Measurements from ENCODE around the gene GALNT2. TPM values are rescaled to one million over a fixed set of nuclear protein-coding genes. Genes with fewer than 3 reads are reported as not detected.

GALNT2 gene
- total and polyA plus RNA-seq, 2 donors: 28.7 to 55.0 TPM

DNA sequence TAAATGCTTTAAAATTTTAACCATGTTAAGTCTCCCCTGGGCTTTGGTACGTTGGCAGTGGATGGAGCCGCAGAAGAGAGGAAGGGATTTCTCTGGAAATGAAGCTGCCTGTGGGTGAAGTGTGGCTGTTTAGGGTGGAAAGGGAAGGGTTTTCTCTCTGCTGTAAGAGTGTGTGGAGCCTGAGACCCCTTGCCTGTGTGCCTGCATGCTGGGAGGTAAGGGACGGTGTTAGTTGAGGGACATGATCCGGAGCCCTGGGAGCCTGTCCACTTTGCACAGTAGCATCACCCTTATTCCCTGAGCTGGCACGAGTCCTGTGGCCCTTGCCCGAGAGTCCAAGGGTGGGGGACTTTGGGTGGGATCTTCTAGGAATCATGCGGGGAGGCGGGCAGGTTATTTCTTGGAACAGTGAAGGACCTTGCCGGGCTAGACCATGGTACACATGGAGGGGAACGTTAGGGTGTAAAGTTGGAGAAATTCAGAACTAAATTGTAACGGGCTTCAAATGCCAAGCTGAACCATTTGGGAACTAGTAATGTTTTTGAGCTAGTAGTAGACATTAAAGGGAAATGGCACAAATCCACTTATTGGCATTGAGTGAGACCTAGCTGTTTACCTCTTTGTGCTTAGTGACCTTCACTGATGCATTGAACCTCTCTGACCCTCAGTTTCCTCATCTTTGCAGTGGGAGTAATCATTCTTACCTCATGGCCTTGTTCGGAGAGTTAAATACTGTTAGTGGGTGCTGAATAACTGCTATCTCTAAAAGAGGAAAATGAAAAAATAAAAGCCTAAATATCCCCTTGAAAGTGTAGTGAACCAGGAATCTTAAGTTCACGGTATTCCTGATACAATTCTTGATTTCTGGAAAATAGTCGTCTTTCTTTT, 3.5 kb downstream of the GALNT2 start:
- H3K36me3 ChIP-seq (ENCODE audit: insufficient read depth): no peaks in the 10 kb centered on the region
- H3K4me3 ChIP-seq (ENCODE audit: low read depth, low read length): no peak overlapping the region
- 95% methylated on average over 14 of the region's 14 CpGs for WGBS
- H3K27ac ChIP-seq (ENCODE audit: low read depth): no peak overlapping the region
- H3K4me1 ChIP-seq (ENCODE audit: insufficient read depth): no peaks in the 10 kb centered on the region
- DNase-seq (ENCODE audit: extremely low spot score): no peak

DNA sequence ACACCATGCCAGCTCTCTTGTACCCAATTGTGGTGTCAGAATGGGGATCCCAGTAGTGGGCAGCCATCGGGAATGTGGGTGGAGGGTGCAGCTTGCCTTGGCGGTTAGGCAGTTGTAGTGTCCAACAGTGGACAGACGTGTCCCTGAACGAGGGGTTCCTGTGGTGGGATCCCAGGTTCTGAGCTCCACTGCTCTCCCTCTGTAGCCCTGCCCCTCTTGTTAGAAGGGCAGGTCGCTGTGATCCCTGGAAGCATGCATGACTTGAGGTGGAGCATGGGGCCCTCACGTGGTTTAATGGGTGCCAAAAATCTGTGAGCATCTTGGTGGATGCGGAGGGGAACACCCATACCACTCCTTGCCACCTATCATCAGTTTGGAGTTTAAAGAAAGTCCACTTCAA, 4.3 kb downstream of the GALNT2 start:
- Histone ChIP-seq H3K4me1 (ENCODE audit: insufficient read depth) (no peaks in the 10 kb centered on the region), H3K36me3 (ENCODE audit: insufficient read depth) (no peaks in the 10 kb centered on the region), H3K4me3 (ENCODE audit: low read depth, low read length) (no peak overlapping the region), H3K27ac (ENCODE audit: low read depth) (no peak overlapping the region)
- no peak for DNase-seq (ENCODE audit: extremely low spot score)
- 85% methylated on average over 7 of the region's 7 CpGs for WGBS

DNA sequence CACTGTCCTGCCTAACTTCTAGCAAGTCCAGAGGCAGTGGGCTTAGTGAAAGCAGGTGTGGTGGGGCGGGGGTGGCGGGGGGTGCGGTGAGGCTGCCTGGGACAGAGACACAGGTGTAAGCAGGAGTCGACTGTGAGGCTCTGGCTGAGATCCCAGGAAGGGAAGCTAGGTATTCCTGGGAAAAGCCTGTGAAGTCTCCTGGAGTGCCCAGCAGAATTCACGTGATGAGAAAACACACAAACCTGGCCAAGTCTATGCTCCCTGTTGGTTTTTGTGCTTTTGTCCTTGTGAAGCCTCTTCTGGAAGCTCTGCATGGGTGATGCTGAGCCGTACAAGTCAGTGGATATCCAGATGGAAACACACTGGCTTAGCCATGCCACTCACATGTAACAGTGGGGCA, 5.3 kb downstream of the GALNT2 start:
- Histone ChIP-seq H3K4me1 (ENCODE audit: insufficient read depth) (no peaks in the 10 kb centered on the region), H3K4me3 (ENCODE audit: low read depth, low read length) (no peak overlapping the region), H3K36me3 (ENCODE audit: insufficient read depth) (no peaks in the 10 kb centered on the region), H3K27ac (ENCODE audit: low read depth) (no peak overlapping the region)
- DNase-seq (ENCODE audit: extremely low spot score): no peak
- WGBS: 81% methylated on average over 6 of the region's 6 CpGs

DNA sequence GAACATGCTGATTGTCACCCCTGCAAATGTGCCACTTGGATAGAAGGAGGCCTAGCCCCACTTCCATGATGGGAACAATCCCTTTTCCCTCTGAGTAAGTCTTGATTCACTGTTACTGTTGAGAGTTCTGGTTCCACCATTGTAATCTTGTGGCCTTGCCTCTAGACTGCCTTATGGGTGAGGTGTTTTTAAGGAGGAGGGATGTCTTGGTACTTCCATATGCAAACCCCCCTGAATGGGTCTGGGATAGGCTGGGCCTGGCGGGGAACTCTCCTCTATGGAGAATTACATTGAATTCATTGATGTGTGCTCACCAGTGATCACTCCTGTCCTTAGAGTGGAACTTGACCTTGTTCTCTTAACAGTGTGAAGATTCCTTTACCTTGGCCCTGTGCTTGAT, 5.8 kb downstream of the GALNT2 start:
- WGBS: 100% methylated on average over 1 of the region's 1 CpG

DNA sequence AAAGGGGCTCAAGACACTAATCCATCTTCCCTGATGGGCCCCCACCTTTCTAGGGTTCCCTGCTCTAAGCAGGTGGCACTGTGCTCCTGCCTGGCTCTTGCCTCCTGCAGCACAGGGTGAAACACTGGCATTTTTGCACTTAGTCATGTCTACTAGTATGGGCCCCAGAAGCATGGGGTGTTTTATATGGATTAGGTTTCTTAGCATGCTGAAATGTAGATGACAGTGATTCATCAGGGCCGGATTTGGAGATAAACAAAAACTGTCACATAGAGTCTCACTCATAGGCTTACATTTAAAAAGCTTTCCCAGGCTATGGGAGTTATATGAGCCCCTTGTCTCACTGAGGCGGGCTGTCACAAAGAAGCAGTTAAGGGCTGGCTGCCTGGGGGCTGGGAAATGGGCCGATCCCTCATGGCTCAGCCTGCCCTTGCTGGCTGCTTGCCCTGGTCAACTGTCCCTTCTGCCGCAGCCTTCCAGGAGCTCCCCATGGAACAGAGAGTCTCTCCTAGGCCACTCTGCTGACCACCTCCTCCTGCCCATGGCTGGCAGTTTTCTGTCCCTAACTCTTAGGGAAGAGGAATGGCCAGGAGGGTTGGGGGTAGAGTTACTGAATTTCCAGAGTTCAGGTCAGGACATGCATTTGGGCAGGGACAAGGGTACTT, 6.5 kb downstream of the GALNT2 start:
- H3K4me3 ChIP-seq (ENCODE audit: low read depth, low read length): no peak overlapping the region
- no peak overlapping the region for H3K27ac ChIP-seq (ENCODE audit: low read depth)
- no peaks in the 10 kb centered on the region for H3K4me1 ChIP-seq (ENCODE audit: insufficient read depth)
- no peak for DNase-seq (ENCODE audit: extremely low spot score)
- H3K36me3 ChIP-seq (ENCODE audit: insufficient read depth): no peaks in the 10 kb centered on the region
- 68% methylated on average over 4 of the region's 4 CpGs for WGBS

More for the DNA sequence above, 5.8 kb downstream of the GALNT2 start:
- Histone ChIP-seq H3K4me1 (ENCODE audit: insufficient read depth) (no peaks in the 10 kb centered on the region), H3K4me3 (ENCODE audit: low read depth, low read length) (no peak overlapping the region), H3K36me3 (ENCODE audit: insufficient read depth) (no peaks in the 10 kb centered on the region), H3K27ac (ENCODE audit: low read depth) (no peak overlapping the region)
- DNase-seq (ENCODE audit: extremely low spot score): no peak

DNA sequence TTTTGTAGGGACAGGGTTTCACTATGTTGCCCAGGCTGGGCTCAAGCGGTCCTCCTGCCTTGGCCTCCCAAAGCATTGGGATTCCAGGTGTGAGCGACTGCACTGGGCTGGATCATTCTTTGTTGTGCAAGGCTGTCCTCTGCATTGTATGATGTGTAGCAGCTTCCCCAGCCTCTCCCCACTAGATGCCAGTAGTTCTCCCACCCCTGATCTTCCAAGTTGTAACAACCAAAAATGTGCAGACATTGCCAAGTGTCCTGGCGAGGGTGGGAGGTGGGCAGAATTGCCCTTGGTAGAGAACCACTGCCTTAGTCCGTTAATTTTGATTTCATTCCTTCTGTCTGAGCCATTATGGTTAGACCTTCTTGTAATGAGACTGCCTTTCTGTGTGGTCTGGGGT, 7.2 kb downstream of the GALNT2 start:
- no peak for DNase-seq (ENCODE audit: extremely low spot score)
- H3K27ac ChIP-seq (ENCODE audit: low read depth): no peak overlapping the region
- WGBS: 89% methylated on average over 4 of the region's 4 CpGs
- no peaks in the 10 kb centered on the region for H3K4me1 ChIP-seq (ENCODE audit: insufficient read depth)
- no peaks in the 10 kb centered on the region for H3K36me3 ChIP-seq (ENCODE audit: insufficient read depth)
- no peak overlapping the region for H3K4me3 ChIP-seq (ENCODE audit: low read depth, low read length)

DNA sequence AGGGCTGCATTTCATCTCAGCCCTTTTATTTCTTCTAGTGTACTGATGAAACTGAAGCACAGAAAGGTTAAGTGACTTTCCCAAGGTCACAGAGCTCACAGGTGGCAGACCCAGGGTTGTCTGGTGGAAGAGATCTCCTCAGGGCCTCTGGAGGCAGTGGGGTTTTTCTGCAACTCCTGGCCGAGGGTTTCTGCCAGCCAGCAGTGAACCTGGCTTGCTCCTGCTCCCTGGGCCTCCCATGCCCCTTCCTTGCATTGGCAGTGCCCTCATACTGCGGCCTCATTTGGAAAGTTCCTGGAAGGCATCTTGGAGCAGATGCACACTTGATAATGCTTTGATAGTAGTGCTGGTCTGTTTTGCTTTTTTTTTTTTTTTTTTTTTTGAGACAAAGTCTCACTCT, 7.7 kb downstream of the GALNT2 start:
- 85% methylated on average over 2 of the region's 2 CpGs for WGBS
- no peak overlapping the region for H3K27ac ChIP-seq (ENCODE audit: low read depth)
- no peak overlapping the region for H3K4me3 ChIP-seq (ENCODE audit: low read depth, low read length)
- DNase-seq (ENCODE audit: extremely low spot score): no peak
- H3K36me3 ChIP-seq (ENCODE audit: insufficient read depth): no peaks in the 10 kb centered on the region
- H3K4me1 ChIP-seq (ENCODE audit: insufficient read depth): no peaks in the 10 kb centered on the region

DNA sequence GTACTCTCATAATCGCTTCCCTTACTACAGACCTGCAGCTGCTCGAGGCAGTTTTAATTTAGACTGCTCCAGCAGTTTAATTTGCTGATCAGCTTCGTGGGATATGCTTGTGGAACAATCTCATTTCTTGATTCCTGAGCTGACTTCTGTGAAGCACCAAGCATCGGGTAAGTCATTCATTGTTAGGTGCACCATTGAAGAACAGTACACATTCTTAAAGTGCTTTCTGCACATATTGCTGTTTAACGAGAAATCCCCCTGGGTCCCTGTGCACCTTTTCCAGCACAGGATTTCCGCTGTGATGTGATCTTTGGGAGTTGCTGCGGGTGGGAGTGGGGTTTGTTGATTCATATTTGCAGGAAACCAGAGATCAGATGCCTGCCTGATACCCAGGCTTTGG, 9.1 kb downstream of the GALNT2 start:
- DNase-seq (ENCODE audit: extremely low spot score): no peak
- Histone ChIP-seq H3K36me3 (ENCODE audit: insufficient read depth) (no peaks in the 10 kb centered on the region), H3K4me1 (ENCODE audit: insufficient read depth) (no peaks in the 10 kb centered on the region), H3K4me3 (ENCODE audit: low read depth, low read length) (no peak overlapping the region), H3K27ac (ENCODE audit: low read depth) (no peak overlapping the region)
- 88% methylated on average over 7 of the region's 7 CpGs for WGBS

DNA sequence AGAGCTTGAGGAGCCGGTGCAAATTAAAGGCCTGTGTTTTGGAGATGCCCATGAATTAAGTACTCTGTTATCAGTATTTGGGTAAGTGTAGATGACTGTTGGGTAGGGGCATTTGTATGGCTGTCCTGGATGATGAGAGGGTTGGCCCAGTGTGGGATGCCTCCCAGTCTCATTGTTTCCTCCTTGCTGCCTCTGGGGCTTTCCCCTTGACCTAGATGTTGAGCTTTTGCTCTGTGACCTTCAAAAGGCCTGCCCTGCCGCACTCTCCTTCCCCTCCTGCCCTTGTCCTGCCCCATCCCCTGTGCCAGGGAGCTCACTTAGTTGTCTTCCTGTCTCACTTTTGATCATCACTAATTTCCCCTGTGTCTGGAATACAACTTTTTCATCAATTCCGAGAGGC, 10.0 kb downstream of the GALNT2 start:
- Histone ChIP-seq H3K4me1 (ENCODE audit: insufficient read depth) (no peaks in the 10 kb centered on the region), H3K27ac (ENCODE audit: low read depth) (no peak overlapping the region), H3K4me3 (ENCODE audit: low read depth, low read length) (no peak overlapping the region), H3K36me3 (ENCODE audit: insufficient read depth) (no peaks in the 10 kb centered on the region)
- no peak for DNase-seq (ENCODE audit: extremely low spot score)
- 94% methylated on average over 3 of the region's 3 CpGs for WGBS

DNA sequence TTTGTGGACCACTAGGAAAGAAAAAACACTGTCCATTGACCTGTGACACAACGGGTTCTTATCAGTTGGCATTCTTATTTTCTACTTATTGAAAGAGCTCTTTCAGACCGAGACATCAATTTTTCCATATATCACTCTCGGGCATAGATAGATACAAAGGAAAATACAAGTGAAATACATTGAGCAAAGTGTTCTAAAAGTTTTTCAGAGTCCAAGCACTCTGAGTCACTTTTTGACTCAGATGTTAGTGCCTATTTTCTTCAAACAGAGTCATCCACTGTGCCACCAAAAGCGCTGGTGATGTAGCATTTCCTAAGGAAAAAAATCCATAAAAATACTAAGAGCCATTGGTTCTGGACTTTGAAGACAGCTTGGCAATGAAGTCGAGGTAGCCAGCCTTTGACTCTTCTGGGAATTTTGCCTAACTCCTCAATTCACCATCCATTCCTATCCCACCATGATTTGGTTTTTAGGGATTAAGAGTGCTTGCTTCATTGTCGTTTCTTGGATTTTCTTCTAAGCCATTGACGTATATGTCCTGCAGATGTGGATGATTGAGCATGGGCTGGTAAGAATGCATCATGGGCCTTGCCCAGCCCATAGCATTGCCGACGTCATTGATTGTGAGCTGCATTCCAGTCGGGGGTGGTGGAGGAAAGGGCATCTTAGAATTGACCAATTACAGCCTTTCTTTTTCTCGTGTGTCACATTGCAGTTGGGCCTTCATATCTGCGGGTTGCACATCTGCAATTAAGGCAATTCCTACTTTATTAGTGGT, 10.6 kb downstream of the GALNT2 start:
- Histone ChIP-seq H3K4me1 (ENCODE audit: insufficient read depth) (no peaks in the 10 kb centered on the region), H3K4me3 (ENCODE audit: low read depth, low read length) (no peak overlapping the region), H3K27ac (ENCODE audit: low read depth) (no peak overlapping the region), H3K36me3 (ENCODE audit: insufficient read depth) (no peaks in the 10 kb centered on the region)
- DNase-seq (ENCODE audit: extremely low spot score): no peak
- WGBS: 88% methylated on average over 12 of the region's 12 CpGs

DNA sequence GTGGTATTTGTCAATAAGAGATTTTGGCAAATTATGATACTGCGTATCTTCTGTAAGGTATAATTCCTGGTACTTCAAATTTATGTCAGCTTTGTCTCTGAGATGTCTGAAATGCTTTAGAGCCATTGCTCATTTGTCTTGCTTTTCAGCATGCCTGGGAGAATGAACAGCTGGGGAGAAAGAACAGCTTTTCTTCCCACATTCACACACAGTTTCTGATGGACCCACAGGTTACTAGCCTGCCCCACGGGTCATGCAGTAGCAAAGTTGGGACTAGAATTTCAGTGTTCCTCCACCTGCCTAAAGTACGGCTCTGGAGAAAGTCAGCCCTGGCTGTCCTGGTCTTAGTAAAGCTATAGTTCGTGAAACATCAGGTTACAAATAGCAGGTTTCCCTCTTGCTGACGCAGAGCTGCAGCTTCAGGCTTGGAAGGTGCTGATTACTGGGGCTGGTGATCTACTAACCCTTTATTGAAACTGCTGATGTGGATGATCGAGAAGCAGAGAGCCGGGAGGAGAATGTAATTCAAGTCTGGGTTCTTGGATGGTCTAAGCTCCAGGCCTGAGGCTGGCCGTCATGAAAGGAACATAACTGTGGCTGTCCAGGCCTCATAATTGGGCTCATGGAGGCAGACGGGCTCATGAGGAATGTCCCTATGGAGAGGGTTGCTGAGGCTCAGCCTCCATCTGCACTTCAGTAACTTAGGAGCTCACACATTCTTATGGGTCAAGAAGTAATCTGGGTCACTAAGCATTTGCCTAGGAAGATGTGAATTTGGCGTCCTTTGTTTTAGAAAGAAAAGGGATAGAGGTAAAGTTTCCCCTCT, 12.4 kb downstream of the GALNT2 start:
- H3K36me3 ChIP-seq (ENCODE audit: insufficient read depth): no peaks in the 10 kb centered on the region
- DNase-seq (ENCODE audit: extremely low spot score): no peak
- H3K4me3 ChIP-seq (ENCODE audit: low read depth, low read length): no peak overlapping the region
- no peak overlapping the region for H3K27ac ChIP-seq (ENCODE audit: low read depth)
- WGBS: 93% methylated on average over 10 of the region's 10 CpGs
- peaks cover 4% of the 10 kb centered on the region for H3K4me1 ChIP-seq (ENCODE audit: insufficient read depth)

DNA sequence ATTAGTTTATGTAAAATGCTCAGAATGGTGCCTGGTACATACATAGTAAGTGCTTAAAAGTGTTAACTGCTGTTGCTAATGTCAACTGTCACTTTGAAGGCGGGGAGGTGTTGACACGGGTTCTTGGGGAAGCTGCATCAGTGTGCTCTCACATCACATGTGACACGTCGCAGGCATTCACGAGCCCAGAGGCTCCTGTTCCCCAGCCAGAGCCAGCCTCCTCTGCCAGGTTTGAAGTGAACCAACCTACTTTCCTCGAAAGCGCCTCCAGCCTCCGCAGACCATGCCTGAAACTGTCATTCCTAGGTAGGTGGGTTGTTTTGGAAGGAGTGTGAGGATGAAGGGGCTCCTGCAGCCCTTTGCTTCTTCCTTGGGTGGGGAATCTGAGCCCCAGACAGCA, 13.8 kb downstream of the GALNT2 start:
- no peak overlapping the region for H3K27ac ChIP-seq (ENCODE audit: low read depth)
- no peak overlapping the region for H3K4me3 ChIP-seq (ENCODE audit: low read depth, low read length)
- no peaks in the 10 kb centered on the region for H3K36me3 ChIP-seq (ENCODE audit: insufficient read depth)
- WGBS: 94% methylated on average over 8 of the region's 8 CpGs
- DNase-seq (ENCODE audit: extremely low spot score): no peak
- H3K4me1 ChIP-seq (ENCODE audit: insufficient read depth): peaks cover 4% of the 10 kb centered on the region

DNA sequence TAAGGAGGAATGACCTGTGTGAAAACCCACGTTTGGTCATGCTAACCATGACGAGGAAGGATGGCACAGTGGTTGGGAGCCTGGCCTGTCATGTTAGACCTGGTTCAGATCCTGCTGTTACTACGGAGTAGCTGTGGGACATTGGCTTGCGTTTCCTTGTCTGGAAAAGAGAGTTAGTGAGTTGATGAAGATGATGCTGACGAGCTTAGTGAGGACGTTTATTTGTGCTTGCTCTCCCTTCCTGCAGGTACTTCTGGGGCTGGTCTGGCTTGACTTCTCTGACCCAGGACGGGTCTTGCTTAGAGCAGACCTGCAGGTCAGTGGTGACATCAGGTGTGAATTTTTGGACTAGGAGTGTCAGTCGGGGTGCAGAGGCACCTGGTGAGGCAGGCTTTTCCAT, 14.7 kb downstream of the GALNT2 start:
- Histone ChIP-seq H3K4me3 (ENCODE audit: low read depth, low read length) (no peak overlapping the region), H3K27ac (ENCODE audit: low read depth) (no peak overlapping the region), H3K4me1 (ENCODE audit: insufficient read depth) (peaks cover 4% of the 10 kb centered on the region), H3K36me3 (ENCODE audit: insufficient read depth) (no peaks in the 10 kb centered on the region)
- WGBS: 92% methylated on average over 8 of the region's 8 CpGs
- no peak for DNase-seq (ENCODE audit: extremely low spot score)
